ENCODE results near the gene ZFP30.
"Not testable (repeated sequence)": the region's sequence is repeated elsewhere in the genome, so short reads cannot be mapped to it uniquely, and the experiment has no call there.

The ZFP30 gene

GRCh38 chr19:37655301-37655688 lies at the start of gene ZFP30:
Gene ZFP30, minus strand, starts transcription at chr19:37655465. Its CDS starts 7,643 bp downstream, at chr19:37647822.
- DNase-seq (ENCODE audit: low read depth), result peak; percentile 68

DNA sequence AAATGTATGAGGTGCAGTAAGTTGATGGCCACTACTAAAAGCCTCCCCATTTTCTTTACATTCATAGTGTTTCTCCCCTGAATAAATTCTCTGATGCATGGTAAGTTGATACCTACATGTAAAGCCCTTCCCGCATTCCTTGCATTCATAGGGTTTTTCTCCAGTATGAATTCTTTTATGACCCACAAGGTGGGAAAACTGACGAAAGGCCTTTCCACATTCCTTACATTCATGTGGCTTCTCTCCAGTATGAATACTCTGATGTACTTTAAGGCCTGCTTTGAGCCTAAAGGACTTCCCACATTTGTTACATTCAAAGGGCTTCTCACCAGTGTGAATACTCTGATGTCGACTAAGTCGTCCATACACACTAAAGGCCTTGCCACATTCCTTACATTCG lies 43.8 kb upstream of the ZFP30 start:
- no peak for DNase-seq (ENCODE audit: low read depth)

GRCh38 chr19:37698216-37698615 lies 43.0 kb upstream of the ZFP30 start:
- no peak for DNase-seq (ENCODE audit: low read depth)

GRCh38 chr19:37695144-37695899 lies 40.1 kb upstream of the ZFP30 start:
- DNase-seq (ENCODE audit: low read depth), result no peak

DNA sequence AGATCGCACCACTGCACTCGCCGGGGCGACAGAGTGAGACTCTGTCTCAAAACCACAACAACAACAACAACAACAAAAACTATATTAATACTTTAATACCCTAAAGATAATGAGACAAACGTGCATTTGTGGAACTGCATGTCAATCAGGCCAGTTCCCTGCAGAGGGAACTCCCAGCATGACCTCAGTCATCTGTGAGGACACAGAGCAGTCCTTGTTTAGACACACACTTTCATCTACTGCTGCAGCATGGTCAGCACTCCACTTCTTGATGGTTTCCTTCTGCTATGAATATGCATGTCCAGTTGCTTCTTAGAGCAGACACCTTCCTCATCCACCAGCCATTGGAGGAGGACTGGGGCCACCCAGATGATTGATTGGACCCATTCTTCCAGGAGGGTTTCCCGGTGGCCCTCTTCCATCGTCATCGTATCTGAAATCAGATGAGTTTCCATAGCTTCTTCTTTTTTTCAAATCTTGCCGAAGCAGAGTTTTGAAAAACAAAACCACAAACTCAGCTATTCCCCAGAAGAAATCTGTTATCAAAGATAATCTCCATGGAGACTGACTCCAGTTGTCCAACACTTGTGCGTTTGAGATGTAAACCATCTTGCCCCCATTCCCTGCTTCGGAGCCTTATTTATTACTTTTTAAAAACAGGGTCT lies 37.8 kb upstream of the ZFP30 start:
- DNase-seq (ENCODE audit: low read depth), result no peak

- DNase-seq (ENCODE audit: low read depth), result peak; percentile 61
Observed at GRCh38 chr19:37691881-37692504, 36.7 kb upstream of the ZFP30 start.

- no peak for DNase-seq (ENCODE audit: low read depth)
Observed at GRCh38 chr19:37683520-37683919, 28.3 kb upstream of the ZFP30 start.

GRCh38 chr19:37669450-37669914 lies 14.2 kb upstream of the ZFP30 start:
- DNase-seq (ENCODE audit: low read depth), result no peak

- DNase-seq (ENCODE audit: low read depth), result not testable (repeated sequence)
Observed at GRCh38 chr19:37657157-37657556, 1.9 kb upstream of the ZFP30 start.

GRCh38 chr19:37655689-37656371 lies 565 bp upstream of the ZFP30 start:
- peak; percentile 72 for DNase-seq (ENCODE audit: low read depth)

DNA sequence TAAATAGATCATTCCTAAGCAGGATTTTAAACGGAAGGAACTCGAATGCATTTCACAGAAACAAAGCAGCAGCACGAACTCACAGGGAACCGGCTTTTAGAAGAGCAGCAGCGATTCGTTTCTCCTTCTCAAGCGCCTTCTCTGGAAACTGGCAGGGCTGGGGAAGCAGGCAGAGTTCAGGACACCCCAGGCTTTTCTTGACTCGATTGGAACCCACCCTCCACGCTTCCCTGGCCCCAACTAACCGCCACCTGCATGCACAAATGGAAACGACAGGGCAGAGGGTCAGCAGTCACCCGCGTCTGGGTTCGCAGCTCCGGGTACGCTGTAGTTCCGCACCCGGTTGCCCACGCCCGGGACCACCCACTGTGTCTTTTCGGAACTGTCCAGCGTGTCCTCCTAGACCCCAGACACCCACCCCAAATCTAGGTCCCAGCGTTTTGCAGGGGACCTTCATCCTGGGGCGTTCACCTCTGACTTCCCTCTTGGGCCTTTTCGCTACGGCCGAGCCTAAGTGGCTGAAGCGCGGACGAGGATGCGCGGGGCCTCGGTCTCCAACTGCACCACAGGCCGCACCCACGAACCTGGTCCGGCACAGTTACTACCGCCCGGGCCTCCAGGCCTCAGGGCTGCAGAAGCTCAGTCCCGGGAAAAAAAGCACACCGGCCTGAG lies 500 bp downstream of the ZFP30 start:
- no peak for DNase-seq (ENCODE audit: low read depth)

GRCh38 chr19:37654118-37654517 lies 1.1 kb downstream of the ZFP30 start:
- DNase-seq (ENCODE audit: low read depth), result no peak

DNA sequence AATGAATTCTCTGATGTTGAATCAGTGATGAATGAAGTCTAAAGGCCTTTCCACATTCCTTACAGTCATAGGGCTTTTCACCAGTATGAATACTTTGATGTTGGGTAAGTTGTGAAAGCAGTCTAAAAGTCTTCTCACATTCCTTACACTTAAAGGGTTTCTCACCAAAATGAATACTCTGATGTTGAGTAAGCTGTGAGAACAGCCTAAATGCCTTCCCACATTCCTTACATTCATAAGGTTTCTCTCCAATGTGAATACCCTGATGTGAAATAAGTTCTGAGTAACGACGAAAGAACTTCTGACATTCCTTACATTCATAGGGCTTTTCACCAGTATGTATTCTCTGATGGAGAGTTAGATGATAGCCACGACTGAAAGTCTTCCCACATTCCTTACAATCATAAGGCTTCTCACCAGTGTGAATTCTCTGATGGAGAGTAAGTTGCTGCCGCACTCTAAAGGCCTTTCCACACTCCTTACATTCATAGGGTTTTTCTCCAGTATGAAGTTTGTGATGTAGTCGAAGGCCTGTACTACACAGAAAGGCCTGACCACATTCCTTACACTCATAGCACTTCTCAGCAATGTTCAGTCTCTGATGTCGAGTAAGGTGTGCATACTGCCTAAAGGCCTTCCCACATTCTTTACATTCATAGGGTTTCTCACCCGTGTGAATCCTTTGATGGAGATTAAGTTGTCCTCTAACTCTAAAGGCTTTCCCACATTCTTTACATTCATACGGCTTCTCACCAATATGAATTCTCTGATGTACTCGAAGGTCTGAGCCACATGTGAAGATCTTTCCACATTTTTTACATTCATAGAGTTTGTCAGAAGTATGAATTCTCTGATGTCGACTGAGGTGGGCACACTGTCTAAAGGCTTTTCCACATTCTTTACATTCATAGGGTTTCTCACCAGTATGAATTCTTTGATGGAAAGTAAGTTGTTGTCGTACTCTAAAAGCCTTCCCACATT lies 19.9 kb downstream of the ZFP30 start:
- no peak for DNase-seq (ENCODE audit: low read depth)

- peak; percentile 35 for DNase-seq (ENCODE audit: low read depth)
Observed at GRCh38 chr19:37594982-37595382, 60.3 kb downstream of the ZFP30 start.

GRCh38 chr19:37594304-37594981 lies 60.8 kb downstream of the ZFP30 start, which contains the start of the genes ZNF540 and ZNF571:
Gene ZNF540, plus strand, starts transcription at chr19:37594876. Its CDS starts 3,572 bp downstream, at chr19:37598448.
Gene ZNF571, minus strand, starts transcription at chr19:37594792. Its CDS starts 8,116 bp downstream, at chr19:37586676.
- peak; percentile 87 for DNase-seq (ENCODE audit: low read depth)

GRCh38 chr19:37593996-37594303 lies 61.3 kb downstream of the ZFP30 start:
- no peak for DNase-seq (ENCODE audit: low read depth)

DNA sequence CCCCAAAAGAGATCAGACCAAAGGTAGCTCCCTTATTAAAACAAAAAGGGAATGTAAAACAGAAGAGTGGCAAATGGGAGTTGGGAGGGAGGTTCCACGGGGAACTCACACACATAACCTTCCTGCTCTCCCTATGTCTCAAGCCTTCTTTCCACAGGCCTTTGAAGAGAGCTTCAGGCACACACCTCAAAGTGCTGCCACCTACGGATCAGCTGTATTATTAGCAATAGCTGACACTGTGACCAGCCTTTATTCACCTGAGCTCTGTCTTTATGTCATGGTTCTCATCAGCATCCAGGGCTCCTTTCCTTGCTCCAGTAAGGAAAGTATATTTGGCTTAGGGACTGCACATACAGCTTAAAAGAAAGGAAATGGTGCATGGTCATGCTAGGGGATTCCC lies 71.9 kb downstream of the ZFP30 start:
- no peak for DNase-seq (ENCODE audit: low read depth)

DNA sequence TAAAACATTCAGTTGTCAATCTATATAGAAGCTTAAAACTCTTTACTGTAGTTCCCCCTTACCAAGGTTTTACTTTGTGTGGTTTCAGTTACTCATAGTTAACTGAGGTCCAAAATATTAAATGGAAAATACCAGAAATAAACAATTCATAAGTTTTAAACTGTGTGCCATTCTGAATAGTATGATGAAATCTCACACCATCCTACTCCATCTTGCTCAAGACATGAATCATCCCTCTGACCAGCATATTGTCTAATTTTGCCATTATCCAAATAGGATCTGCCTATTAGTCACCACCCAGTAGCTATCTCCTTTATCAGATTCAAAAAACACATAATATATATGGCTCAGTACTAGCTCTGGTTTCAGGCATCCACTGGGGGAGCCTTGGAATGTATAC lies 83.1 kb downstream of the ZFP30 start:
- no peak for DNase-seq (ENCODE audit: low read depth)

GRCh38 chr19:37565370-37565669 lies 89.9 kb downstream of the ZFP30 start:
- no peak for DNase-seq (ENCODE audit: low read depth)

Data from activated T-helper 9 cell treated with anti-CD3 and anti-CD28 coated beads, Interleukin-2, amount 50 U/mL, for 16 hours (primary cell).